Ovary (tissue), 3 donors: Measurements from ENCODE around the gene MYO3B.

Experiments used
- POLR2A ChIP-seq: fragments of 450-650 bp; IDR thresholded peaks from one replicate; pipeline ENCODE4 v1.6.1; 2017; ENCODE audit warnings: antibody characterized with exemption, mild to moderate bottlenecking, moderate library complexity
- TF ChIP-seq, protein P1 (sequence below), 3 donors: fragments of 450-650 bp in 2 of 3; fragments of 200-600 bp in 1 of 3; IDR thresholded peaks; one replicate each; pipeline versions ENCODE4 v1.5.1 to v1.8.0; 2016 to 2022; ENCODE audit warnings: antibody characterized with exemption in 3 of 3, mild to moderate bottlenecking in 1 of 3
- donor health status: DM: no; HTN: no; CAD: no.

DNA sequence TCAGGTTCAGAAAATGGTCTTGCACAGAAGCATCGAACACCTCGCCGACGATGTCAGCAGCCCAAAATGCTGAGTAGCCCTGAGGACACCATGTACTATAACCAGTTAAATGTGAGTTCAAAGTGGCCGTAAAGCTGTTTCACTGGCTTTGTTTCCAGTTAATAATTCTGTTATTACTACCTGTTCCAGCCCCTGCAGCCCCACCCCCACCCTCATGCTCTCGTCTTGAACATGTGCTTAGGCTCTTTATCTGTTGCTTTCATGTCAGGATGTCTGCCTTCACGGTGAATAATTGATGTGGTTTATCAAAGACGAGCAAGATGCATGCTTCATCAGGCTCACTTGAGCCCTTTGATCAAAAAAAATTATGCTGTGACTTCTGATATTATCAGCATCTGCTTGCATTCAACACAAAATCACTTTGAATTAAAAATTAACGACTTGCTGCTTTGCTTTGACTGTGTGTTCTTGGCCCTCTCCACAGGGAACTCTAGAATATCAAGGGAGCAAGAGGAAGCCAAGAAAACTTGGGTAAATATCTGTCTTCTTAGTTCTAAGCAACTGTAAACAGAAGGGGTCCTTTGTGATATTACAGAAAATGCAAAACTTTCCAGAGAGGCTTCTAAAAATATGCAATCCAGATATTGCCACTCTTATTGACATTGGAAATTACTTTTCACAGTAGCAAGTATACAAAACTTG, 473.8 kb downstream of the MYO3B start:
- TF ChIP-seq, protein P1, sequence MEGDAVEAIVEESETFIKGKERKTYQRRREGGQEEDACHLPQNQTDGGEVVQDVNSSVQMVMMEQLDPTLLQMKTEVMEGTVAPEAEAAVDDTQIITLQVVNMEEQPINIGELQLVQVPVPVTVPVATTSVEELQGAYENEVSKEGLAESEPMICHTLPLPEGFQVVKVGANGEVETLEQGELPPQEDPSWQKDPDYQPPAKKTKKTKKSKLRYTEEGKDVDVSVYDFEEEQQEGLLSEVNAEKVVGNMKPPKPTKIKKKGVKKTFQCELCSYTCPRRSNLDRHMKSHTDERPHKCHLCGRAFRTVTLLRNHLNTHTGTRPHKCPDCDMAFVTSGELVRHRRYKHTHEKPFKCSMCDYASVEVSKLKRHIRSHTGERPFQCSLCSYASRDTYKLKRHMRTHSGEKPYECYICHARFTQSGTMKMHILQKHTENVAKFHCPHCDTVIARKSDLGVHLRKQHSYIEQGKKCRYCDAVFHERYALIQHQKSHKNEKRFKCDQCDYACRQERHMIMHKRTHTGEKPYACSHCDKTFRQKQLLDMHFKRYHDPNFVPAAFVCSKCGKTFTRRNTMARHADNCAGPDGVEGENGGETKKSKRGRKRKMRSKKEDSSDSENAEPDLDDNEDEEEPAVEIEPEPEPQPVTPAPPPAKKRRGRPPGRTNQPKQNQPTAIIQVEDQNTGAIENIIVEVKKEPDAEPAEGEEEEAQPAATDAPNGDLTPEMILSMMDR (IDR thresholded peaks at IDR 0.05), result no peak
- no peak for TF ChIP-seq POLR2A
